ENCODE data around the gene KLHDC9. TPM values are rescaled to one million over a fixed set of nuclear protein-coding genes. Genes with fewer than 3 reads are reported as not detected.

Gene KLHDC9
- total and polyA plus RNA-seq, 2 of the 13 experiments (the other 11 are each of a cell fraction or from before 2014, with no cell fraction given) = 2.9 TPM

GRCh38 chr1:161117759-161118581 lies 19.8 kb downstream of the KLHDC9 start, which contains the start of the genes NIT1 and PFDN2 (continued):
- no peak for TF ChIP-seq ZBTB37 (CRISPR knock-in tag; IDR thresholded peaks at IDR 0.05)
- no peak for TF ChIP-seq ZNF761 (CRISPR knock-in tag; conservative IDR thresholded peaks at IDR 0.05)
- TF ChIP-seq ZBTB7A (CRISPR knock-in tag; IDR thresholded peaks at IDR 0.05) = 0 out of 2 replicates have a peak, but pooled peaks have one; percentile 59
- no peak for TF ChIP-seq PRMT3 (CRISPR knock-in tag; IDR thresholded peaks at IDR 0.05; ENCODE audit: borderline replicate concordance, low read depth)
- no peak for TF ChIP-seq JUND (CRISPR knock-in tag; IDR thresholded peaks at IDR 0.05)
- TF ChIP-seq ZNF839 (CRISPR knock-in tag; IDR thresholded peaks at IDR 0.05; ENCODE audit: borderline replicate concordance) = no peak; the same call in 1 of the 2 replicates
- 0 out of 2 replicates have a peak, but pooled peaks have one; percentile 71 for TF ChIP-seq ARID2 (CRISPR knock-in tag; IDR thresholded peaks at IDR 0.05; ENCODE audit: borderline replicate concordance)
- TF ChIP-seq, protein P1, sequence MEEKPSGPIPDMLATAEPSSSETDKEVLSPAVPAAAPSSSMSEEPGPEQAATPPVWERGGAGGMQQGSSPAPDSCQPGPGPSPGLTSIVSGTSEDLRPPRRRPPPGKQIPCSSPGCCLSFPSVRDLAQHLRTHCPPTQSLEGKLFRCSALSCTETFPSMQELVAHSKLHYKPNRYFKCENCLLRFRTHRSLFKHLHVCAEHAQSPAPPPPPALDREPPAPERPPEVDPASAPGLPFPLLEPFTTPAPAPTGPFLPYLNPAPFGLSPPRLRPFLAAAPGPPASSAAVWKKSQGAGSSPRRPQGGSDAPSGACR (CRISPR knock-in tag; IDR thresholded peaks at IDR 0.05) = 0 out of 2 replicates have a peak, but pooled peaks have one; percentile 12
- TF ChIP-seq NFYC (CRISPR knock-in tag; IDR thresholded peaks at IDR 0.05) = 0 out of 2 replicates have a peak, but pooled peaks have one; percentile 26
- 0 out of 2 replicates have a peak, but pooled peaks have one; percentile 79 for TF ChIP-seq ZNF430 (CRISPR knock-in tag; IDR thresholded peaks at IDR 0.05)
- TF ChIP-seq ZNF577 (CRISPR knock-in tag; IDR thresholded peaks at IDR 0.05; ENCODE audit: borderline replicate concordance, low read depth) = 0 out of 2 replicates have a peak, but pooled peaks have one; percentile 14
- TF ChIP-seq ZNF337 (CRISPR knock-in tag; IDR thresholded peaks at IDR 0.05; ENCODE audit: borderline replicate concordance, low read depth) = peak; percentile 6; the same call in 1 of the 2 replicates
- no peak for TF ChIP-seq ZNF343 (CRISPR knock-in tag; IDR thresholded peaks at IDR 0.05)
- TF ChIP-seq, protein P2, sequence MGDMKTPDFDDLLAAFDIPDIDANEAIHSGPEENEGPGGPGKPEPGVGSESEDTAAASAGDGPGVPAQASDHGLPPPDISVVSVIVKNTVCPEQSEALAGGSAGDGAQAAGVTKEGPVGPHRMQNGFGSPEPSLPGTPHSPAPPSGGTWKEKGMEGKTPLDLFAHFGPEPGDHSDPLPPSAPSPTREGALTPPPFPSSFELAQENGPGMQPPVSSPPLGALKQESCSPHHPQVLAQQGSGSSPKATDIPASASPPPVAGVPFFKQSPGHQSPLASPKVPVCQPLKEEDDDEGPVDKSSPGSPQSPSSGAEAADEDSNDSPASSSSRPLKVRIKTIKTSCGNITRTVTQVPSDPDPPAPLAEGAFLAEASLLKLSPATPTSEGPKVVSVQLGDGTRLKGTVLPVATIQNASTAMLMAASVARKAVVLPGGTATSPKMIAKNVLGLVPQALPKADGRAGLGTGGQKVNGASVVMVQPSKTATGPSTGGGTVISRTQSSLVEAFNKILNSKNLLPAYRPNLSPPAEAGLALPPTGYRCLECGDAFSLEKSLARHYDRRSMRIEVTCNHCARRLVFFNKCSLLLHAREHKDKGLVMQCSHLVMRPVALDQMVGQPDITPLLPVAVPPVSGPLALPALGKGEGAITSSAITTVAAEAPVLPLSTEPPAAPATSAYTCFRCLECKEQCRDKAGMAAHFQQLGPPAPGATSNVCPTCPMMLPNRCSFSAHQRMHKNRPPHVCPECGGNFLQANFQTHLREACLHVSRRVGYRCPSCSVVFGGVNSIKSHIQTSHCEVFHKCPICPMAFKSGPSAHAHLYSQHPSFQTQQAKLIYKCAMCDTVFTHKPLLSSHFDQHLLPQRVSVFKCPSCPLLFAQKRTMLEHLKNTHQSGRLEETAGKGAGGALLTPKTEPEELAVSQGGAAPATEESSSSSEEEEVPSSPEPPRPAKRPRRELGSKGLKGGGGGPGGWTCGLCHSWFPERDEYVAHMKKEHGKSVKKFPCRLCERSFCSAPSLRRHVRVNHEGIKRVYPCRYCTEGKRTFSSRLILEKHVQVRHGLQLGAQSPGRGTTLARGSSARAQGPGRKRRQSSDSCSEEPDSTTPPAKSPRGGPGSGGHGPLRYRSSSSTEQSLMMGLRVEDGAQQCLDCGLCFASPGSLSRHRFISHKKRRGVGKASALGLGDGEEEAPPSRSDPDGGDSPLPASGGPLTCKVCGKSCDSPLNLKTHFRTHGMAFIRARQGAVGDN (CRISPR knock-in tag; IDR thresholded peaks at IDR 0.05) = peak; percentile 93
- TF ChIP-seq RBFOX2 (IDR thresholded peaks at IDR 0.05; ENCODE audit: low read depth, low read length) = peak; percentile 95
- peak; percentile 40; the same call in 1 of the 2 replicates for TF ChIP-seq GATAD2A (CRISPR knock-in tag; IDR thresholded peaks at IDR 0.05)
- TF ChIP-seq NCOA5 (CRISPR knock-in tag; IDR thresholded peaks at IDR 0.05) = no peak
- peak; percentile 70 for TF ChIP-seq TFDP2 (CRISPR knock-in tag; IDR thresholded peaks at IDR 0.05)
- TF ChIP-seq HOXA9 (CRISPR knock-in tag; IDR thresholded peaks at IDR 0.05; ENCODE audit: borderline replicate concordance) = 0 out of 2 replicates have a peak, but pooled peaks have one; percentile 43
- 0 out of 2 replicates have a peak, but pooled peaks have one; percentile 54 for TF ChIP-seq RFXAP (CRISPR knock-in tag; IDR thresholded peaks at IDR 0.05; ENCODE audit: borderline replicate concordance)

Measured in HepG2 (cell line).